Vagina (tissue), 2 donors: ENCODE measurements around the gene CRAT.

ENCODE experiments used
- POLR2A ChIP-seq, 2 donors: fragments of 450-650 bp; IDR thresholded peaks; one replicate each; pipeline ENCODE4 v1.6.1; 2017; ENCODE audit warnings: antibody characterized with exemption in 2 of 2, mild to moderate bottlenecking in 2 of 2, moderate library complexity in 2 of 2
- POLR2AphosphoS5 ChIP-seq, 2 donors: sonication (generic); formaldehyde crosslinking; IDR thresholded peaks; one replicate each; pipeline ENCODE4 v1.9.0; 2017; ENCODE audit warnings: antibody characterized with exemption in 2 of 2, mild to moderate bottlenecking in 2 of 2, low read depth in 1 of 2; ENCODE audit not compliant: insufficient read depth in 1 of 2
- TF ChIP-seq, protein P1 (sequence below), 3 experiments: fragments of 450-650 bp in 2 of 3; fragments of 200-600 bp in 1 of 3; sonication (generic) in 1 of 3; IDR thresholded peaks; one replicate each; pipeline ENCODE4 v1.5.1; 2017 to 2019; ENCODE audit warnings: antibody characterized with exemption in 3 of 3, mild to moderate bottlenecking in 2 of 3, moderate library complexity in 2 of 3

DNA sequence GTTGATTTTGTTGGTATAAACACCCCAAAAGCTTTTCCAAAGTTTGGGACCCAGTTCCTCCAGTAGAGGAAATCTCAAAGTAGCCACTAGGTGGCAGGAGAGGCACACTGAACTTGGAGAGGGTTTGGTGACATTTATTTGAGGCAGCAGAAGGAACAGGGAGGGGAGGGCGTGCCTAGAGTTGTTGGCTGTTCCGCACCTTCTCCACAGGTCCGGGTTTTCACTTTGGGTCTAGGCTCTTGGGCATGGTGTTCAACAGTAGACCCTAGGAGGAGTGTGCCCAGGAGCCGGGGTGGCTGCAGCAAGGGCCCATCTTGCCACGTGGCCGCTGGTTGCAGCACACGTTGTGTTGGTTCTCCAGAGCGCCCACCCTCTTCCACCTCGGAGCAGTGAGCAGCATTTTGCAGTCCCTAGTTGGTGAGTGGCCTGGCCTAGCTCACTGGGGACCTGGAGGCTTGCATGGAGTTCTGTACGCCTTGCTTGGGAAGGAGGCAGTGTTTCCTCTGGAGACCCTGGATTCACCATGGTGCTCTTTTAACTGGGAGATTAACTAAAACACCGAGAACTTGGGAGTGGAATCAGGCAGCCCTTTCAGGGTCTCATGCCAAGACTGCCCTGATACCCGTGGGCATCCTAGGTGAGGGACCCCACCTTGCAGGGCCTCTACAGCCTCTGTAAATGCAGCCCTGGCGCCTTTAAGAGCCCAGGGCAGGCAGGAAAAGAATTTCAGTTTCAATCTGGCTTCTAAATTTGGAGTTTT, 28.8 kb upstream of the CRAT start:
- TF ChIP-seq, protein P1, sequence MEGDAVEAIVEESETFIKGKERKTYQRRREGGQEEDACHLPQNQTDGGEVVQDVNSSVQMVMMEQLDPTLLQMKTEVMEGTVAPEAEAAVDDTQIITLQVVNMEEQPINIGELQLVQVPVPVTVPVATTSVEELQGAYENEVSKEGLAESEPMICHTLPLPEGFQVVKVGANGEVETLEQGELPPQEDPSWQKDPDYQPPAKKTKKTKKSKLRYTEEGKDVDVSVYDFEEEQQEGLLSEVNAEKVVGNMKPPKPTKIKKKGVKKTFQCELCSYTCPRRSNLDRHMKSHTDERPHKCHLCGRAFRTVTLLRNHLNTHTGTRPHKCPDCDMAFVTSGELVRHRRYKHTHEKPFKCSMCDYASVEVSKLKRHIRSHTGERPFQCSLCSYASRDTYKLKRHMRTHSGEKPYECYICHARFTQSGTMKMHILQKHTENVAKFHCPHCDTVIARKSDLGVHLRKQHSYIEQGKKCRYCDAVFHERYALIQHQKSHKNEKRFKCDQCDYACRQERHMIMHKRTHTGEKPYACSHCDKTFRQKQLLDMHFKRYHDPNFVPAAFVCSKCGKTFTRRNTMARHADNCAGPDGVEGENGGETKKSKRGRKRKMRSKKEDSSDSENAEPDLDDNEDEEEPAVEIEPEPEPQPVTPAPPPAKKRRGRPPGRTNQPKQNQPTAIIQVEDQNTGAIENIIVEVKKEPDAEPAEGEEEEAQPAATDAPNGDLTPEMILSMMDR (IDR thresholded peaks at IDR 0.05): peak; percentile 71 to 97 (median 92)
- no peak for TF ChIP-seq POLR2A (IDR thresholded peaks at IDR 0.05)
- peak in 1 of 2 donors; percentile 55 for TF ChIP-seq POLR2AphosphoS5 (IDR thresholded peaks at IDR 0.05; ENCODE audit: insufficient read depth in 1 of 2, low read depth in 1 of 2)
